MM.1S (cell line): ENCODE data around the gene UBE2U.

Experiments used
- CTCF ChIP-seq: fragments of 300-600 bp; sonication (generic); IDR thresholded peaks from 2 replicates; pipeline ENCODE4 v1.5.1; 2016; ENCODE audit warnings: antibody characterized with exemption, low read length, mixed read lengths
- EZH2 ChIP-seq: fragments of 300-600 bp; sonication (generic); optimal IDR thresholded peaks from 2 replicates; pipeline ENCODE3; 2017; ENCODE audit warnings: low read depth, mild to moderate bottlenecking, antibody characterized with exemption, low read length, mixed read lengths

GRCh38 chr1:64291931-64292330 lies 88.5 kb downstream of the UBE2U start:
- no peak for TF ChIP-seq CTCF
- TF ChIP-seq EZH2 = no peak
